B cell (primary cell): Measurements from ENCODE around the gene TUT7. TPM values are rescaled to one million over a fixed set of nuclear protein-coding genes. Genes with fewer than 3 reads are reported as not detected.

Source experiments
- ATAC-seq: fragments of 200-7000 bp; cut with Tn5 transposase; one replicate; pipeline ENCODE4 v1.10.0; 2021; ENCODE audit warnings: low read depth, mild to moderate bottlenecking, moderate number of reproducible peaks, moderate library complexity
- CTCF ChIA-PET: fragments of 350-600 bp; sonication (Branson Sonifier 250); formaldehyde crosslinking; loops from one replicate; lab custom pipeline; 2021; ENCODE audit warnings: antibody characterized with exemption, inconsistent platforms; lab: Charles Lee
- POLR2A ChIA-PET: fragments of 350-600 bp; sonication (Branson Sonifier 250); formaldehyde crosslinking; loops from one replicate; lab custom pipeline; 2021; ENCODE audit warnings: antibody characterized with exemption; lab: Charles Lee
- DNase-seq: peaks from one replicate; pipeline ENCODE4 v3.0.0; 2013
- H2AFZ ChIP-seq: 2 replicates; pipeline ENCODE4 v1.6.1; 2012; ENCODE audit warnings: mild to moderate bottlenecking, low read depth, low read length; ENCODE audit not compliant: insufficient read depth, poor library complexity, severe bottlenecking
- H3K27ac ChIP-seq, 2 donors: 1 replicate in 1 of 2; 2 replicates in 1 of 2; pipeline ENCODE4 v1.5.1; 2012 to 2013; ENCODE audit warnings: low read length in 2 of 2, mild to moderate bottlenecking in 2 of 2, moderate library complexity in 1 of 2
- H3K27me3 ChIP-seq, 4 experiments: fragments of 200-600 bp in 1 of 4; sonication (generic) in 1 of 4; replicated peaks in 1 of 4; 1 replicate in 2 of 4; 2 replicates in 2 of 4; pipeline versions ENCODE4 v1.6.1 to v1.7.0; 2013 to 2016; ENCODE audit warnings: low read length in 3 of 4, mild to moderate bottlenecking in 2 of 4, mixed read lengths in 1 of 4, moderate library complexity in 1 of 4; ENCODE audit not compliant: insufficient read depth in 4 of 4, control insufficient read depth in 3 of 4; ENCODE audit errors: control extremely low read depth in 1 of 4
- H3K36me3 ChIP-seq, 2 experiments: replicated peaks in 1 of 2; 1 replicate in 1 of 2; 2 replicates in 1 of 2; pipeline versions ENCODE4 v1.6.1 to v1.7.1; 2013; ENCODE audit warnings: low read length in 1 of 2; ENCODE audit not compliant: insufficient read depth in 2 of 2, control insufficient read depth in 1 of 2; ENCODE audit errors: control extremely low read depth in 1 of 2, extremely low read depth in 1 of 2
- H3K4me1 ChIP-seq, 2 donors: fragments of 200-600 bp in 1 of 2; sonication (generic) in 1 of 2; 1 replicate in 1 of 2; 2 replicates in 1 of 2; pipeline versions ENCODE4 v1.5.1 to v1.6.1; 2013 to 2017; ENCODE audit warnings: low read length in 2 of 2; ENCODE audit not compliant: control insufficient read depth in 2 of 2, insufficient read depth in 2 of 2
- H3K4me2 ChIP-seq: replicated peaks from 2 replicates; pipeline ENCODE3; 2012; ENCODE audit warnings: mild to moderate bottlenecking, low read depth, low read length; ENCODE audit not compliant: poor library complexity, severe bottlenecking
- H3K4me3 ChIP-seq, 5 experiments: fragments of 200-600 bp in 1 of 5; sonication (generic) in 1 of 5; 1 replicate in 3 of 5; 2 replicates in 2 of 5; pipeline versions ENCODE4 v1.5.1 to v1.7.0; 2011 to 2016; ENCODE audit warnings: low read length in 4 of 5, mild to moderate bottlenecking in 4 of 5, low read depth in 2 of 5, control low read depth in 1 of 5, moderate library complexity in 1 of 5; ENCODE audit not compliant: insufficient read depth in 1 of 5; ENCODE audit errors: control extremely low read depth in 1 of 5, extremely low read depth in 1 of 5
- H3K79me2 ChIP-seq: fragments of 200-600 bp; sonication (generic); one replicate; pipeline ENCODE4 v1.6.0; 2016; ENCODE audit warnings: low read length; ENCODE audit not compliant: control insufficient read depth, insufficient read depth
- H3K9ac ChIP-seq: fragments of 200-600 bp; sonication (generic); 2 replicates; pipeline ENCODE4 v1.6.1; 2017; ENCODE audit warnings: mild to moderate bottlenecking, low read length, moderate library complexity
- H3K9me3 ChIP-seq, 3 donors: one replicate each; pipeline versions ENCODE4 v1.6.1 to v1.7.1; 2013; ENCODE audit warnings: low read length in 2 of 3; ENCODE audit not compliant: control insufficient read depth in 2 of 3, insufficient read depth in 1 of 3; ENCODE audit errors: control extremely low read depth in 1 of 3
- H4K20me1 ChIP-seq: 2 replicates; pipeline ENCODE4 v1.6.0; 2012; ENCODE audit warnings: mild to moderate bottlenecking, low read length; ENCODE audit not compliant: insufficient read depth, control insufficient read depth, poor library complexity, severe bottlenecking
- H3K27ac Mint-ChIP-seq: one replicate; pipeline ENCODE4 v1.8.0; 2021; ENCODE audit warnings: mixed read lengths
- H3K27me3 Mint-ChIP-seq: one replicate; pipeline ENCODE4 v1.8.0; 2021; ENCODE audit warnings: mixed read lengths
- H3K4me1 Mint-ChIP-seq: one replicate; pipeline ENCODE4 v1.8.0; 2021; ENCODE audit warnings: mixed read lengths
- H3K4me3 Mint-ChIP-seq: one replicate; pipeline ENCODE4 v1.8.0; 2021; ENCODE audit warnings: mixed read lengths
- H3K9me3 Mint-ChIP-seq: one replicate; pipeline ENCODE4 v1.8.0; 2022; ENCODE audit warnings: mixed read lengths; ENCODE audit not compliant: insufficient read depth
- EZH2 ChIP-seq: IDR thresholded peaks from 2 replicates; pipeline ENCODE4 v1.6.1; 2012; ENCODE audit warnings: borderline replicate concordance, low read depth, mild to moderate bottlenecking, moderate library complexity, low read length; ENCODE audit not compliant: insufficient read depth, poor library complexity, severe bottlenecking
- WGBS: methylation state at CpG from one replicate; pipeline ENCODE4 v1.1.5; 2013; ENCODE audit warnings: missing lambda C conversion rate; ENCODE audit not compliant: insufficient coverage; 5-methylcytosine and 5-hydroxymethylcytosine counted together
- intact Hi-C: fragments of 100-400 bp; cut with micrococcal nuclease; formaldehyde crosslinking; loops from one replicate; pipeline ENCODE4 v1.10.0; 2022
- polyA plus RNA-seq: library from polyadenylated mRNA; depleted of rRNA; stranded (reverse); fragments of >200 nt; gene quantifications from 2 replicates; pipeline ENCODE4 v1.2.3, GENCODE V29; 2012
- total RNA-seq, 2 donors: library from RNA; stranded (reverse); fragments of 120-200 nt in 1 of 2; gene quantifications; 1 replicate in 1 of 2; 2 replicates in 1 of 2; pipeline versions ENCODE4 v1.2.3 to v1.2.4, GENCODE V29; 2013 to 2022
- TF ChIP-seq, protein P1 (sequence below): fragments of 200-600 bp; IDR thresholded peaks from one replicate; pipeline ENCODE4 v1.8.0; 2022; ENCODE audit warnings: antibody characterized with exemption, mild to moderate bottlenecking

Gene TUT7
- total and polyA plus RNA-seq, 2 donors (not counting 1 experiment from before 2014, with no cell fraction given): 18.3 to 70.7 TPM

DNA sequence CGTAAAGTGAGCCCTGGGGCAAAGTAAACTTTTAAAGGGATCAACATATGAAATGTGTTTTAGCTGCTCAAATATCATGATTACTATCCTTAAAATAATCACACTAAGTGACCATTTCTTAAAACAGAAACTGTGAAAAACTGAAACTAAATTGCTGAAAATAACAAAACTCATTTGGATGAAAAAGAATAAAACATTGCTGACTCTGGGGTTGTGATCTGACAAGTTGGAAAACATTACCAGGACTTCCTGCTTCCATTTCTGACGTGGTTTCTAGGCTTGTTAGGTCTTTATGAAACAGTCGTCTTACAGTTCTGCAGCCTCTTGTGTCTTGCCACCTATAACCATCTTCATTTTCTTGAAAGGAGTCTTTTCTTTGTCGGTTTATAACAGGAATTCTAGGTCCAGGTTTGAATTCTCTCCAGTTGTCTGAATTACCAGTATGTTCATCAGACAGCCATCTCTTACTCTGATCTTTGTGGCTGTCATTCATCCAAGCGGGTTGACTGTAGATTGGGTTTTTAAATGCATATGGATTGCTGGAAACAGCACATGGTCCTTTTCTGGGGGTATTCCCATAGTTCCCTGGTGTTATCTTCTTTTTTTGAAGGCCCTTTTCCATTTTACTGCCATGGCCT is 1.7 kb downstream of the TUT7 start:
- WGBS: no CpG with 5 or more reads among the region's 5 CpGs
- ATAC-seq: no peak
- Histone ChIP-seq H3K4me1 (peaks cover 47% of the 10 kb centered on the region in 2 donors), H3K27me3 (no peaks in the 10 kb centered on the region), H3K9me3 (no peaks in the 10 kb centered on the region), H4K20me1 (peaks cover 16% of the 10 kb centered on the region), H3K36me3 (peaks cover 0 to 3% of the 10 kb centered on the region in 2 experiments), H3K4me2 (peak overlapping the region; percentile 88), H2AFZ (peak overlapping the region; percentile 49), H3K27ac (peak overlapping the region; percentile 34 to 89), H3K79me2 (peaks cover 67% of the 10 kb centered on the region), H3K9ac (peak overlapping the region; percentile 73), H3K4me3 (peak overlapping the region; percentile 1 to 92 (median 85))
- intact Hi-C loops: loop anchor here (5.0 kb wide), 2 partner anchors 545 to 595 kb away; partner anchors contain the start of gene GAS1
- POLR2A ChIA-PET: interaction anchor here (1.2 kb wide), 1 partner anchor 70 kb away, joined by 3 read pairs; the partner anchor contains the start of gene ISCA1
- CTCF ChIA-PET: interaction anchor here (0.9 kb wide), 1 partner anchor 24 kb away, joined by 3 read pairs; no protein-coding TSS in a partner anchor
- Mint-ChIP-seq H3K4me1 (peaks cover 49% of the 10 kb centered on the region), H3K4me3 (peak overlapping the region; percentile 85), H3K9me3 (no peaks in the 10 kb centered on the region), H3K27me3 (no peaks in the 10 kb centered on the region), H3K27ac (peak overlapping the region; percentile 77)
- peak; percentile 39 for DNase-seq
- no peak for TF ChIP-seq EZH2
- TF ChIP-seq, protein P1, sequence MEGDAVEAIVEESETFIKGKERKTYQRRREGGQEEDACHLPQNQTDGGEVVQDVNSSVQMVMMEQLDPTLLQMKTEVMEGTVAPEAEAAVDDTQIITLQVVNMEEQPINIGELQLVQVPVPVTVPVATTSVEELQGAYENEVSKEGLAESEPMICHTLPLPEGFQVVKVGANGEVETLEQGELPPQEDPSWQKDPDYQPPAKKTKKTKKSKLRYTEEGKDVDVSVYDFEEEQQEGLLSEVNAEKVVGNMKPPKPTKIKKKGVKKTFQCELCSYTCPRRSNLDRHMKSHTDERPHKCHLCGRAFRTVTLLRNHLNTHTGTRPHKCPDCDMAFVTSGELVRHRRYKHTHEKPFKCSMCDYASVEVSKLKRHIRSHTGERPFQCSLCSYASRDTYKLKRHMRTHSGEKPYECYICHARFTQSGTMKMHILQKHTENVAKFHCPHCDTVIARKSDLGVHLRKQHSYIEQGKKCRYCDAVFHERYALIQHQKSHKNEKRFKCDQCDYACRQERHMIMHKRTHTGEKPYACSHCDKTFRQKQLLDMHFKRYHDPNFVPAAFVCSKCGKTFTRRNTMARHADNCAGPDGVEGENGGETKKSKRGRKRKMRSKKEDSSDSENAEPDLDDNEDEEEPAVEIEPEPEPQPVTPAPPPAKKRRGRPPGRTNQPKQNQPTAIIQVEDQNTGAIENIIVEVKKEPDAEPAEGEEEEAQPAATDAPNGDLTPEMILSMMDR: no peak

DNA sequence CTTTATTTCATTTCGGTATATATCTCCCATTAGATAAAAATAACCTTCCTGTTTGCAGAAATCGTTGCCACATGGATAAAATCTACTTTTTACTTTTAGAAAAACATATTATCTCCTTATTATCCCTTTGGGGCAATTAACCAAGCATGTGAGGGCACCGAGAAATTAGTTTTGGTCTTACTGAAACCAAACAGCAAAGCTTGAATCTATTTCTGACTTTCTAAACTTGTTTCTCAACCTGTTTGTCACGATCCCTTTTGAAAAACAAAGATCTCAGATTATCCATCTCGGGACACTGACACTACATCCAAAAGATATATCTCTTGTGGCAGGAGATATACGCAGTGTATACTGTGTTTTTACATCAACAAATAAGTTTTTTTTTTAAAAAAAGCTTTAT is 2.3 kb downstream of the TUT7 start:
- Histone ChIP-seq H3K4me1 (peaks cover 47 to 53% of the 10 kb centered on the region in 2 donors), H3K27ac (peak overlapping the region in 1 of 2 donors; percentile 89), H2AFZ (no peak overlapping the region), H3K27me3 (no peaks in the 10 kb centered on the region), H3K4me2 (peak overlapping the region; percentile 88), H3K9me3 (no peaks in the 10 kb centered on the region), H3K9ac (peak overlapping the region; percentile 73), H4K20me1 (peaks cover 23% of the 10 kb centered on the region), H3K79me2 (peaks cover 74% of the 10 kb centered on the region), H3K36me3 (peaks cover 0 to 3% of the 10 kb centered on the region in 2 experiments), H3K4me3 (peak overlapping the region in 4 of 5 experiments; percentile 0 to 87 (median 80))
- ChIA-PET CTCF (interaction anchor here (0.9 kb wide), 1 partner anchor 23 kb away, joined by 3 read pairs; no protein-coding TSS in a partner anchor), POLR2A (interaction anchor here (1.2 kb wide), 1 partner anchor 70 kb away, joined by 3 read pairs; the partner anchor contains the start of gene ISCA1)
- TF ChIP-seq, protein P1: no peak
- TF ChIP-seq EZH2: no peak
- intact Hi-C loops: loop anchor here (5.0 kb wide), 2 partner anchors 545 to 595 kb away; partner anchors contain the start of gene GAS1
- no peaks in the 10 kb centered on the region for H3K9me3 Mint-ChIP-seq
- peaks cover 53% of the 10 kb centered on the region for H3K4me1 Mint-ChIP-seq
- no peak for ATAC-seq
- no peak for DNase-seq
- peak overlapping the region; percentile 79 for H3K27ac Mint-ChIP-seq
- no peaks in the 10 kb centered on the region for H3K27me3 Mint-ChIP-seq
- H3K4me3 Mint-ChIP-seq: peak overlapping the region; percentile 85
- WGBS: 36% methylated on average over 2 of the region's 6 CpGs
